ENCODE measurements around the gene CNOT3.

DNA sequence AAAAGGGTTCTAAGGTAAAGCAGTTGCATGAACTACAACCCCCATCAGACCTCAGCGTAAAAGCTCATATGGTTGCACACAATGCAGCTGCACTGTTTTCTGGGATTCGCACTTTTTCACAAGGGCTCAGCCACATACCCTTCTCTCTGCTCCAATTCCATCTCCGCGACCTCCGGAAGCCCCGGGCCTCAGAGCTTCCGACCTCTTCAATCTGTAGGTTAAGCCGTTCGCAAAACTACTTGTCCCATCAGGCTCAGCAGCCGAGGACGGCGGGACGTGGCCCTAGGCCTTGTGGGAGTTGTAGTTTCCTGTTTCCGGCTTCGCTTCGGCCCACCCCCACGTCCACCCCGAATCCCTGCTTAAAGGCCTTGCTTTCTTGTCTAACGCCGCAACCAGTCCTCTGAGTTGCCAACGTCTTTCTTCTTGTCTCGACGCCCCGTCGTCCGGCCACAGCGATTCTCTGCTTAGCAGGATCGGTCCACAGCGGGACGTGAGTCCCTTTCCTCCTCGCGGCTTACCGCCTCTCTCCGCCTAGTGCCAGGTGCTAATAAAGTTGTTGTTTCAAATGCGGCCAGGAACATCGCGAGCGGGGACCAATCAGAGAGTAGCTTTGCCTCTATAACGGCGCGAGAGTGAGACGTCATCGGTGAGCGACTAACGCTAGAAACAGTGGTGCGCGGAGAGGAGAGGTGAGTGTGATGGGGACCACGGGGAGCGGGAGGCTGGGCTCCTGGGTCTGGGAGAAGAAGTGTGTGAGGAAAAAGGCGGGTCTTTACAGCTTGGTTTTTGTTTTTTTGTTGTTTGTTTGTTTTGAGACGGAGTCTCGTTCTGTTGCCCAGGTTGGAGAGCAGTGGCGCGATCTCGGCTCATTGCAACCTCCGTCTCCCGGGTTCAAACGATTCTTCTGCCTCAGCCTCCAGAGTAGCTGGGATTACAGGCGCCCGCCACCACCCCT is 22.2 kb upstream of the CNOT3 start, which contains the start of the genes PRPF31 and TFPT:
- TF ChIP-seq, protein P1, sequence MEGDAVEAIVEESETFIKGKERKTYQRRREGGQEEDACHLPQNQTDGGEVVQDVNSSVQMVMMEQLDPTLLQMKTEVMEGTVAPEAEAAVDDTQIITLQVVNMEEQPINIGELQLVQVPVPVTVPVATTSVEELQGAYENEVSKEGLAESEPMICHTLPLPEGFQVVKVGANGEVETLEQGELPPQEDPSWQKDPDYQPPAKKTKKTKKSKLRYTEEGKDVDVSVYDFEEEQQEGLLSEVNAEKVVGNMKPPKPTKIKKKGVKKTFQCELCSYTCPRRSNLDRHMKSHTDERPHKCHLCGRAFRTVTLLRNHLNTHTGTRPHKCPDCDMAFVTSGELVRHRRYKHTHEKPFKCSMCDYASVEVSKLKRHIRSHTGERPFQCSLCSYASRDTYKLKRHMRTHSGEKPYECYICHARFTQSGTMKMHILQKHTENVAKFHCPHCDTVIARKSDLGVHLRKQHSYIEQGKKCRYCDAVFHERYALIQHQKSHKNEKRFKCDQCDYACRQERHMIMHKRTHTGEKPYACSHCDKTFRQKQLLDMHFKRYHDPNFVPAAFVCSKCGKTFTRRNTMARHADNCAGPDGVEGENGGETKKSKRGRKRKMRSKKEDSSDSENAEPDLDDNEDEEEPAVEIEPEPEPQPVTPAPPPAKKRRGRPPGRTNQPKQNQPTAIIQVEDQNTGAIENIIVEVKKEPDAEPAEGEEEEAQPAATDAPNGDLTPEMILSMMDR (IDR thresholded peaks at IDR 0.05 in 4 of 5, conservative IDR thresholded peaks at IDR 0.05 in 1 of 5) = peak in 1 of 5 experiments; percentile 24
- TF ChIP-seq POLR2A (IDR thresholded peaks at IDR 0.05) = peak; percentile 63 to 76
